Left ventricle myocardium inferior (tissue), 1 donor: ENCODE results near the gene CHD6. TPM values are rescaled to one million over a fixed set of nuclear protein-coding genes. Genes with fewer than 3 reads are reported as not detected.
A peak's percentile ranks its signal among the peaks of the same experiment; 100 is the strongest.

Experiments used
- DNase-seq: peaks from one replicate; pipeline ENCODE4 v3.0.0-alpha.2; 2020
- H3K27ac ChIP-seq: fragments of 200-600 bp; replicated peaks from 2 replicates; pipeline ENCODE4 v1.8.0; 2021
- H3K27me3 ChIP-seq: fragments of 200-600 bp; 2 replicates; pipeline ENCODE4 v1.8.0; 2021; ENCODE audit warnings: low read depth
- H3K36me3 ChIP-seq: fragments of 200-600 bp; 2 replicates; pipeline ENCODE4 v1.8.0; 2021
- H3K4me1 ChIP-seq: fragments of 200-600 bp; 2 replicates; pipeline ENCODE4 v1.8.0; 2021
- H3K4me3 ChIP-seq: fragments of 200-600 bp; 2 replicates; pipeline ENCODE4 v1.8.0; 2021; ENCODE audit warnings: mild to moderate bottlenecking, moderate library complexity
- H3K9me3 ChIP-seq: fragments of 200-600 bp; replicated peaks from 2 replicates; pipeline ENCODE4 v1.8.0; 2021
- CTCF ChIP-seq: fragments of 200-600 bp; IDR thresholded peaks from 2 replicates; pipeline ENCODE4 v1.8.0; 2021; ENCODE audit warnings: antibody characterized with exemption, mild to moderate bottlenecking, borderline replicate concordance
- intact Hi-C: fragments of 100-400 bp; cut with micrococcal nuclease; formaldehyde crosslinking; loops from one replicate; pipeline ENCODE4 v1.11.0; 2022
- total RNA-seq: library from RNA; stranded (reverse); fragmentation: NEBNext Ultra II Directional; extraction: Animal tissue kit (Norgen Biotek cat#: 25700); gene quantifications from one replicate; pipeline ENCODE4 v1.2.1, GENCODE V29; 2021
- donor health status: DM: no; HTN: yes; CAD: no; lungs with severe emphysema.

Gene CHD6
- total RNA-seq, 1 donor from 2014 or later: 38.9 TPM

GRCh38 chr20:41360831-41361756 lies 257.1 kb downstream of the CHD6 start:
- no peak for TF ChIP-seq CTCF
- Histone ChIP-seq H3K36me3 (peaks cover 20% of the 10 kb centered on the region), H3K9me3 (no peaks in the 10 kb centered on the region), H3K27me3 (peaks cover 20% of the 10 kb centered on the region), H3K4me1 (peaks cover 61% of the 10 kb centered on the region), H3K27ac (peak overlapping the region; percentile 84), H3K4me3 (no peak overlapping the region)
- no peak for DNase-seq
- intact Hi-C loops: no loop called here

- Histone ChIP-seq H3K4me3 (no peak overlapping the region), H3K36me3 (peaks cover 33% of the 10 kb centered on the region), H3K27me3 (peaks cover 5% of the 10 kb centered on the region), H3K9me3 (no peaks in the 10 kb centered on the region), H3K4me1 (peaks cover 52% of the 10 kb centered on the region), H3K27ac (peak overlapping the region; percentile 84)
- TF ChIP-seq CTCF: no peak
- intact Hi-C loops: no loop called here
- peak; percentile 68 for DNase-seq
Measured at GRCh38 chr20:41359541-41360011, 258.6 kb downstream of the CHD6 start.

- Histone ChIP-seq H3K27me3 (no peaks in the 10 kb centered on the region), H3K4me1 (peaks cover 54% of the 10 kb centered on the region), H3K4me3 (no peak overlapping the region), H3K36me3 (peaks cover 37% of the 10 kb centered on the region), H3K9me3 (no peaks in the 10 kb centered on the region), H3K27ac (peak overlapping the region; percentile 84)
- intact Hi-C loops: no loop called here
- no peak for TF ChIP-seq CTCF
- no peak for DNase-seq
Measured at GRCh38 chr20:41358717-41359116, 259.5 kb downstream of the CHD6 start.

GRCh38 chr20:41358230-41358629 lies 259.9 kb downstream of the CHD6 start:
- Histone ChIP-seq H3K4me1 (peaks cover 59% of the 10 kb centered on the region), H3K27me3 (no peaks in the 10 kb centered on the region), H3K36me3 (peaks cover 37% of the 10 kb centered on the region), H3K9me3 (no peaks in the 10 kb centered on the region), H3K27ac (peak overlapping the region; percentile 84), H3K4me3 (no peak overlapping the region)
- intact Hi-C loops: no loop called here
- TF ChIP-seq CTCF: no peak
- no peak for DNase-seq

GRCh38 chr20:41357424-41358163 lies 260.6 kb downstream of the CHD6 start:
- H3K36me3 ChIP-seq: peaks cover 39% of the 10 kb centered on the region
- TF ChIP-seq CTCF: no peak
- peak overlapping the region; percentile 84 for H3K27ac ChIP-seq
- intact Hi-C loops: no loop called here
- no peaks in the 10 kb centered on the region for H3K27me3 ChIP-seq
- peaks cover 54% of the 10 kb centered on the region for H3K4me1 ChIP-seq
- H3K4me3 ChIP-seq: no peak overlapping the region
- DNase-seq: no peak
- no peaks in the 10 kb centered on the region for H3K9me3 ChIP-seq
